Duodenal mucosa (tissue), 2 donors: Measurements from ENCODE around the gene AKR1D1.
"Not testable (repeated sequence)": the region's sequence is repeated elsewhere in the genome, so short reads cannot be mapped to it uniquely, and the experiment has no call there.

ENCODE experiments used
- H3K27ac ChIP-seq: one replicate; pipeline ENCODE4 v1.7.0; 2013; ENCODE audit warnings: low read depth, low read length
- H3K27me3 ChIP-seq, 2 donors: one replicate each; pipeline ENCODE4 v1.7.0; 2013; ENCODE audit warnings: low read length in 2 of 2, control low read depth in 1 of 2; ENCODE audit not compliant: insufficient read depth in 2 of 2, control insufficient read depth in 1 of 2
- H3K36me3 ChIP-seq, 2 donors: one replicate each; pipeline ENCODE4 v1.7.0; 2013; ENCODE audit warnings: low read length in 2 of 2, control low read depth in 1 of 2; ENCODE audit not compliant: insufficient read depth in 2 of 2, control insufficient read depth in 1 of 2
- H3K4me1 ChIP-seq, 2 donors: one replicate each; pipeline ENCODE4 v1.7.0; 2013; ENCODE audit warnings: low read length in 2 of 2, control low read depth in 1 of 2; ENCODE audit not compliant: insufficient read depth in 2 of 2, control insufficient read depth in 1 of 2
- H3K4me3 ChIP-seq, 2 donors: one replicate each; pipeline ENCODE4 v1.7.0; 2013; ENCODE audit warnings: low read length in 2 of 2, low read depth in 1 of 2
- H3K9ac ChIP-seq, 2 donors: one replicate each; pipeline ENCODE4 v1.7.0; 2013; ENCODE audit warnings: low read length in 2 of 2, low read depth in 1 of 2
- H3K9me3 ChIP-seq, 2 donors: one replicate each; pipeline ENCODE4 v1.7.0; 2013; ENCODE audit warnings: low read length in 2 of 2, control low read depth in 1 of 2; ENCODE audit not compliant: control insufficient read depth in 1 of 2

Gene AKR1D1

DNA sequence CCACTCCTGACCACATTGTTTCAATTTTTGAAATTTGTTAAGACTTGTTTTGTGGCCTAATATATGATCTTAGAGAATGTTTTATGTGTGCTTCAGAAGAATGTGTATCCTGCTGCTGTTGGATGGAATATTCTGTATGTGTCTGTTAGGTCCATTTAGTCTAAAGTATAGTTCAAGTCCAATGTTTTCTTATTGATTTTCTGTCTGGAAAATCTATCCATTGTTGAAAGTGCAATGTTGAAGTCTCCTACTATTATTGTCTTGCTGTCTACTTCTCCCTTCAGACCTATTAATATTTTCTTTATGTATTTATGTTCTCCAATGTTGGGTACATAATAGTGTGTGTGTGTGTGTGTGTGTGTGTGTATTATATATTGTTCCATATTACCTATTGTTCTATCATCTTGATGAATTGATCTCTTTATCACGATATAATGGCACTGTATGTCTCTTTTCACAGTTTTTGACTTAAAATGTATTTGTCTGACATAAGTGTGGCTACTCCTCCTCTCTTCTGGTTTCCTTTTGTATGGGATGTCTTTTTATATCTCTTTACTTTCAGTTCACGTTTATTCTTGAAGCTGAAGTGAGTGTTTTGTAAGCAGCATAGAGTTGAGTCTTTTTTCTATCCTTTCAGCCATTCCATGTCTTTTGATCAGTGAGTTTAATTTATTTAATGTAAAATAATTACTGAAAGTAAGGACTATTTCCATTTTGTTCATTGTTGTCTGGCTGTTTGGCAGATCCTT is 61.3 kb downstream of the AKR1D1 start:
- Histone ChIP-seq H3K27ac (no peak overlapping the region), H3K4me1 (no peaks in the 10 kb centered on the region), H3K36me3 (no peaks in the 10 kb centered on the region), H3K4me3 (no peak overlapping the region), H3K9ac (no peak overlapping the region), H3K9me3 (no peaks in the 10 kb centered on the region), H3K27me3 (no peaks in the 10 kb centered on the region)

DNA sequence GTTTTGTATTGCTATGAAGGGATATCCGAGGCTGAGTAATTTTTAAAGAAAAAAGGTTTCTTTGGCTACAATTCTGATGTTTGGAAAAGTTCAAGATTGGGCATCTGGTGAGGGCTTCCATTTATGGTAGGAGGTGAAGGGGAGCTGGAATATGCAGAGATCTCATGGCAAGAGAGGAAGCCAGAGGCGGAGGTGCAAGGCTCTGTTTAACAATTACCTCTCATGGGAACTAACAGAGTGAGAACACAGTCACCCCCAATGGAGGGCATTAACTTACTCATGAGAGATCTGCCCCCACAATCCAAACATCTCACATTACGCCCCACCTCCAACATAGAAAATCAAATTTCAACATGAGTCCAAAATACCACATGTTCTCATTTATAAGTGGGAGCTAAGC is 62.0 kb downstream of the AKR1D1 start:
- no peak overlapping the region for H3K27ac ChIP-seq
- no peaks in the 10 kb centered on the region for H3K9me3 ChIP-seq
- H3K4me3 ChIP-seq = no peak overlapping the region
- H3K4me1 ChIP-seq = no peaks in the 10 kb centered on the region
- H3K36me3 ChIP-seq = no peaks in the 10 kb centered on the region
- no peak overlapping the region for H3K9ac ChIP-seq
- no peaks in the 10 kb centered on the region for H3K27me3 ChIP-seq

DNA sequence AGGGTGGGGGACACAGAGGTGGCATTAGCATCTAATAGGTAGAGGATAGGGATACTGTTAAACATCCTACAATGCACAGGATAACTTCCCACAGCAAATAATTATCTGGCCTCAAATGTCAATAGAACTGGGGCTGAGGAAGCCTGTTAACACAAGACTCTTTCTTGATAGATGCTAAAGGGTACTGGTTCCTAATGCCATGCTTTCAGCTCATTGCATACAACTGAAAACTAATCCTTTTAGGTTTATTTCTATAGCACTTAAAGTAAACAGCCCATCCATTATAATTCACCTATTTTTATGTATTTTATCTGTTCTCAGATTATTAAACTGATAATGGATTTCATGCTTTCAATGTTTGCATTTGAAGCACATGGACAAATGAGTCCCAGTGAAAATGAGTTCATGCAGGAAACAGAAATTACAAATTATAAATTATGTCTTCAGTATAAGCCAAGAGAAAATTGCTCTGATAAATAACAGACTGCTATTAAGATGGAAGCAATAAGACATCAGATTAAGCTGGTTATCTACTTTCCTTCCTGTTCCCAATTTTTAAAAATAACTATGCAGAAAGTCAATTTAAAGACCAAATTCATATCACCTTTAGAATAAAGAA is 66.4 kb downstream of the AKR1D1 start:
- Histone ChIP-seq H3K9ac (no peak overlapping the region), H3K9me3 (no peaks in the 10 kb centered on the region), H3K4me3 (no peak overlapping the region), H3K27me3 (no peaks in the 10 kb centered on the region), H3K36me3 (no peaks in the 10 kb centered on the region), H3K4me1 (no peaks in the 10 kb centered on the region), H3K27ac (no peak overlapping the region)

DNA sequence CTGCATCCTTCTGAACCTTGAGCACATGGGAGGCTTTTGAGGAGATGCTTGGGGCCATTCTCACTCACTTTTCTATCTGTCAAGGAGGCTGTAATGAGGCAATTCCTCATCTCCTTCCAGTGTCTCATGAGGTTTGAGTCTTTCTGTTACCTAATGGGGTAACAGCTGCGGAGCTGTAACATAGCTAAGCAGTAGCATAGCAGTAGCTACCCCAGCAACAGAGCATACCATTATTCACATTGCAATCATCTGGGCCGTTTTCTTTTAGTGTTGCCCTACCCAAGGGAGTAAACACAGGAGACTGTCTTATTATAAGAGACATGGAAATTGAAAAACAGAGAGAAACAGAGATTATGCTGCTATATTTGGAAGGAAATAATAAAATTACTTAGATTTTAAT is 68.7 kb downstream of the AKR1D1 start:
- H3K4me1 ChIP-seq = no peaks in the 10 kb centered on the region
- H3K27me3 ChIP-seq = no peaks in the 10 kb centered on the region
- no peak overlapping the region for H3K27ac ChIP-seq
- H3K9ac ChIP-seq = no peak overlapping the region
- H3K36me3 ChIP-seq = no peaks in the 10 kb centered on the region
- no peaks in the 10 kb centered on the region for H3K9me3 ChIP-seq
- H3K4me3 ChIP-seq = no peak overlapping the region

DNA sequence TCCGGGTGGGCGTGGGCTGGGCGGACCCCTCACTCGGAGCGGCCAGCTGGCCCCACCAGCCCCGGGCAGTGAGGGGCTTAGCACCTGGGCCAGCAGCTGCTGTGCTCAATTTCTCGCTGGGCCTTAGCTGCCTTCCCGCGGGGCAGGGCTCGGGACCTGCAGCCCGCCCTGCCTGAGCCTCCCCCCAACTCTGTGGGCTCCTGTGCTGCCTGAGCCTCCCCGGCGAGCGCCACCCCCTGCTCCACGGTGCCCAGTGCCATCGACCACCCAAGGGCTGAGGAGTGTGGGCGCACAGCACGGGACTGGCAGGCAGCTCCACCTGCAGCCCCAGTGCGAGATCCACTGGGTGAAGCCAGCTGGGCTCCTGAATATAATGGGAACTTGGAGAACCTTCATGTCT is 70.0 kb downstream of the AKR1D1 start:
- H3K27ac ChIP-seq, H3K4me1 ChIP-seq, H3K9me3 ChIP-seq, H3K27me3 ChIP-seq, H3K4me3 ChIP-seq, H3K9ac ChIP-seq, H3K36me3 ChIP-seq: not testable (repeated sequence)

DNA sequence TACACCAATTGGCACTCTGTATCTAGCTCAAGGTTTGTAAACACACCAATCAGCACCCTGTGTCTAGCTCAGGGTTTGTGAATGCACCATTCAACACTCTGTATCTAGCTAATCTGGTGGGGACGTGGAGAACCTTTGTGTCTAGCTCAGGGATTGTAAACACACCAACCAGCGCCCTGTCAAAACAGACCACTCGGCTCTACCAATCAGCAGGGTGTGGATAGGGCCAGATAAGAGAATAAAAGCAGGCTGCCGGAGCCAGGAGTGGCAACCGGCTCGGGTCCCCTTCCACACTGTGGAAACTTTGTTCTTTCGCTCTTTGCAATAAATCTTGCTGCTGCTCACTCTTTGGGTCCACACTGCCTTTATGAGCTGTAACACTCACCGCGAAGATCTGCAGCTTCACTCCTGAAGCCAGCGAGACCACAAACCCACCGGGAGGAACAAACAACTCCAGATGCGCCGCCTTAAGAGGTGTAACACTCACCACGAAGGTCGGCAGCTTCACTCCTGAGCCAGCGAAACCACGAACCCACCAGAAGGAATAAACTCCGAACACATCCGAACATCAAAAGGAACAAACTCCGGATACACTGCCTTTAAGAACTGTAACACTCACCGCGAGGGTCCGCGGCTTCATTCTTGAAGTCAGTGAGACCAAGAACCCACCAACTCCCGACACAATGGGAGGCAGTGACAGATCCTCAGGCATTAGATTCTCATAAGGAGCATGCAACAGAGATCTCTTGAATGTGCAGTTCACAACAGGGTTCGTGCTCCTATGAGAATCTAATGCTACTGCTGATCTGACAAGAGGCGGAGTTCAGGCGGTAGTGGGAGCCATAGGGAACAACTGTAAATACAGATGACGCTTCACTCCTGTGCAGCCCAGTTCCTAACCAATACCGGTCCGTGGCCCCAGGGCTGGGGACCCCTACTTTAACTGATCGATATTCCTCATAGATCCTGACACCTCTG is 70.8 kb downstream of the AKR1D1 start:
- not testable (repeated sequence) for H3K27me3 ChIP-seq, H3K9me3 ChIP-seq, H3K36me3 ChIP-seq, H3K4me3 ChIP-seq, H3K9ac ChIP-seq, H3K4me1 ChIP-seq, H3K27ac ChIP-seq

DNA sequence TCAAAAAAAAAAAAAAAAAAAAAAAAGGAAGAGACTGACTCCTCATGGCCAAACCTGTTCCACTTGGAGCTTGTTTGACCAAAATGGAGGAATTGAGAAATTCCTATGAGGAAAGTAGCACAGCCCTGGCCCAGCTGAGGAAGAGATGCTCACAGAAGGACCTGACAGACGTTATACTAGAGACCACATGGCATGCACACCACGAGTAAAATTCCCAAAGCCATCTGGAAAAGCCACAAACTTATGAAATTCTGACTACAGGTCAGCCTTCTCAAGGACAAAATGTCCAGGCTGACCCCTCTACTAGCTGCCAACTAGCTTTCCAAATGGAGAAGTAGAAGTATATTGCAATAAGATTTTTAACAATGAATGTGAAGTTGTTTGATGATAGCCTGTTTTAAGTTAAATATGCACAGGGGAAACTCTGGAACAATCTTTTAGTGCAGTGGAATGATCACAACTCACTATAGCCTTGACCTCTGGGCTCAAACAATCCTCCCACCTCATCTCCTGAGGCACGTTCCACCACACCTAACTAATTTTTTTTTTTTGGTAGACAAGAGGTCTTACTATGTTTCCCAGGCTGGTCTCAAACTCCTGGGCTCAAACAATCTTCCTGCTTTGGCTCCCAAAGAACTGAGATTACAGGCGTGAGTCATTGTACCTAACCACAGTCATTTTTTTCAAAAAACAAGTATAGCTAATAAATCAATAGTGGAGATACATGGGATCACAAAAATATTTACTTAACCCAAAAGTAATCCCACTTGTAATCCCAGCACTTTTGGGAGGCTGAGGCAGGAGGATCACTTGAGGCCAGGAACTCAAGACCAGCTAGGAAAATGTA is 75.7 kb downstream of the AKR1D1 start:
- Histone ChIP-seq H3K4me1 (no peaks in the 10 kb centered on the region), H3K9ac (no peak overlapping the region), H3K4me3 (no peak overlapping the region), H3K27ac (no peak overlapping the region), H3K9me3 (no peaks in the 10 kb centered on the region), H3K27me3 (no peaks in the 10 kb centered on the region), H3K36me3 (no peaks in the 10 kb centered on the region)

DNA sequence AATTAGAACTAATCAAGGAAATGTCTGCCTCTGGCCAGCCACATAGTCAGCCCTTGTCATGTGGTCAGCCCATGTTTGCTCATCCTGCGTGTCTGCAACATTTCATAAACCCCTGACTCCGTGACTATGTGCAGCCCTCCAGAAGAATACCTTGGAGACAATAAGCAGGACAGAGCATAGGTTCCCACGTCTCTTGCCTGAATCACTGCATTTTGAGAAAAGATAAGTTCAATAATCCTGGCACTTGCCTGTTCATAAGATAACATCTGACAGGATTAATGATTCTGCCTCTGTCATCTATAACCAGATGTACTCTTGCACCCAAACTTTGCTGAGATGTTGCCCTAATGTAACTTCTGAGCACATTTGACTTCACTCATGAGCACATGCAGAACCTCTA is 78.4 kb downstream of the AKR1D1 start:
- no peaks in the 10 kb centered on the region for H3K36me3 ChIP-seq
- no peak overlapping the region for H3K4me3 ChIP-seq
- H3K4me1 ChIP-seq = no peaks in the 10 kb centered on the region
- H3K27ac ChIP-seq = no peak overlapping the region
- no peak overlapping the region for H3K9ac ChIP-seq
- no peaks in the 10 kb centered on the region for H3K27me3 ChIP-seq
- no peaks in the 10 kb centered on the region for H3K9me3 ChIP-seq

DNA sequence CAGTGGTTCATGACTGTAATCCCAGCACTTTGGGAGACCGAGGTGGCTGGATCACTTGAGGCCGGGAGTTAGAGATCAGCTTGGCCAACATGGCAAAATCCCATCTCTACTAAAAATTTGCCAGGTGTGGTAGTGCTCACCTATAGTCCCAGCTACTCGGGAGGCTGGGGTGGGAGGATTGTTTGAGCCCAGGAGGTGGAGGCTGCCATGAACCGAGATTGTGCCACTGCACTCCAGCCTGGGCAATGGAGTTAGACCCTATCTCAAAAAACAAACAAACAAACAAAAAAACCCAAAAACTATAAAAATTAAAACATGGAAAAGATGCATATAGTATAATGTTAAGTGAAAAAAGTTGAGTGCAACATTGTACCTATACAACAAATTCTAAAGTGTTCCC is 81.4 kb downstream of the AKR1D1 start:
- no peaks in the 10 kb centered on the region for H3K4me1 ChIP-seq
- no peak overlapping the region for H3K9ac ChIP-seq
- no peaks in the 10 kb centered on the region for H3K36me3 ChIP-seq
- H3K27me3 ChIP-seq = no peaks in the 10 kb centered on the region
- H3K27ac ChIP-seq = no peak overlapping the region
- H3K9me3 ChIP-seq = no peaks in the 10 kb centered on the region
- H3K4me3 ChIP-seq = no peak overlapping the region
